HepG2 (cell line): ENCODE measurements around the gene WDR73. TPM values are rescaled to one million over a fixed set of nuclear protein-coding genes. Genes with fewer than 3 reads are reported as not detected.

Experiments
- CAMTA2 ChIP-seq: sonication (generic); formaldehyde crosslinking; IDR thresholded peaks from 2 replicates; pipeline ENCODE4 v1.4.0; 2020; ENCODE audit warnings: mild to moderate bottlenecking, missing genetic modification reagents, borderline replicate concordance
- CBX2 ChIP-seq, 2 experiments: fragments of 200-600 bp in 1 of 2; sonication (generic); formaldehyde crosslinking in 1 of 2; IDR thresholded peaks; 2 replicates each; pipeline versions ENCODE4 v1.7.0 to v1.8.1; 2018 to 2022; ENCODE audit warnings: low read depth in 2 of 2, low read length in 1 of 2, mild to moderate bottlenecking in 1 of 2, missing genetic modification reagents in 1 of 2
- HIC2 ChIP-seq: sonication (generic); formaldehyde crosslinking; IDR thresholded peaks from 2 replicates; pipeline ENCODE4 v1.9.0; 2022; ENCODE audit warnings: low read depth, missing genetic modification reagents
- HNRNPL ChIP-seq: fragments of 200-400 bp; formaldehyde crosslinking; IDR thresholded peaks from 2 replicates; pipeline ENCODE4 v1.6.1; 2017; ENCODE audit warnings: mild to moderate bottlenecking, low read depth, low read length
- MIER3 ChIP-seq: IDR thresholded peaks from 2 replicates; pipeline ENCODE4 v1.6.1; 2016; ENCODE audit warnings: missing compliant biosample characterization, borderline replicate concordance
- MIXL1 ChIP-seq: IDR thresholded peaks from 2 replicates; pipeline ENCODE4 v1.6.1; 2016
- MNT ChIP-seq: fragments of 450-650 bp; IDR thresholded peaks from 2 replicates; pipeline ENCODE4 v1.6.1; 2016
- MTA1 ChIP-seq: sonication (generic); formaldehyde crosslinking; IDR thresholded peaks from 2 replicates; pipeline ENCODE4 v1.4.0; 2020; ENCODE audit warnings: missing genetic modification reagents, mild to moderate bottlenecking, borderline replicate concordance
- NFIB ChIP-seq: sonication (generic); formaldehyde crosslinking; IDR thresholded peaks from 2 replicates; pipeline ENCODE4 v1.9.0; 2021; ENCODE audit warnings: missing genetic modification reagents, mild to moderate bottlenecking, borderline replicate concordance
- ONECUT2 ChIP-seq: sonication (generic); formaldehyde crosslinking; IDR thresholded peaks from 2 replicates; pipeline ENCODE4 v1.4.0; 2020; ENCODE audit warnings: missing genetic modification reagents
- PAF1 ChIP-seq: IDR thresholded peaks from 2 replicates; pipeline ENCODE4 v1.6.1; 2016; ENCODE audit warnings: missing genetic modification reagents, missing compliant biosample characterization
- SMARCE1 ChIP-seq: fragments of 450-650 bp; IDR thresholded peaks from 2 replicates; pipeline ENCODE4 v1.6.1; 2017; ENCODE audit warnings: borderline replicate concordance
- SRSF4 ChIP-seq: fragments of 200-400 bp; formaldehyde crosslinking; IDR thresholded peaks from one replicate; pipeline ENCODE4 v1.6.1; 2018; ENCODE audit warnings: mild to moderate bottlenecking, low read depth, low read length, moderate library complexity; ENCODE audit not compliant: poor library complexity, severe bottlenecking
- TCF12 ChIP-seq, 2 experiments: fragments of 450-650 bp in 1 of 2; sonication (generic) in 1 of 2; formaldehyde crosslinking in 1 of 2; IDR thresholded peaks; 2 replicates each; pipeline versions ENCODE4 v1.6.1 to v1.8.0; 2017 to 2022; ENCODE audit warnings: antibody characterized with exemption in 1 of 2, mild to moderate bottlenecking in 1 of 2, missing genetic modification reagents in 1 of 2, moderate library complexity in 1 of 2
- TCF7 ChIP-seq: sonication (generic); IDR thresholded peaks from 2 replicates; pipeline ENCODE4 v1.6.1; 2016; ENCODE audit warnings: antibody characterized with exemption, low read depth
- TFDP1 ChIP-seq: IDR thresholded peaks from 2 replicates; pipeline ENCODE4 v1.6.1; 2016; ENCODE audit warnings: missing compliant biosample characterization, missing genetic modification reagents, borderline replicate concordance
- TGIF2 ChIP-seq: IDR thresholded peaks from 2 replicates; pipeline ENCODE4 v1.6.1; 2016; ENCODE audit warnings: control low read depth, missing compliant biosample characterization
- ZBTB38 ChIP-seq: sonication (generic); formaldehyde crosslinking; IDR thresholded peaks from 2 replicates; pipeline ENCODE4 v1.5.1; 2020; ENCODE audit warnings: mild to moderate bottlenecking, missing genetic modification reagents
- ZBTB43 ChIP-seq: sonication (generic); formaldehyde crosslinking; conservative IDR thresholded peaks from 2 replicates; pipeline ENCODE4 v1.4.0; 2020; ENCODE audit warnings: missing genetic modification reagents
- ZBTB7A ChIP-seq: sonication (generic); formaldehyde crosslinking; IDR thresholded peaks from 2 replicates; pipeline ENCODE4 v1.8.0; 2022; ENCODE audit warnings: mild to moderate bottlenecking, missing genetic modification reagents
- ZKSCAN1 ChIP-seq: fragments of 150-350 bp; IDR thresholded peaks from 2 replicates; pipeline ENCODE4 v1.6.1; 2014; ENCODE audit warnings: low read length
- ZNF12 ChIP-seq: sonication (generic); formaldehyde crosslinking; IDR thresholded peaks from 2 replicates; pipeline ENCODE4 v1.5.0; 2020; ENCODE audit warnings: missing genetic modification reagents
- ZNF441 ChIP-seq: sonication (generic); formaldehyde crosslinking; IDR thresholded peaks from 2 replicates; pipeline ENCODE4 v1.7.0; 2021; ENCODE audit warnings: missing genetic modification reagents, borderline replicate concordance
- ZNF547 ChIP-seq: sonication (generic); formaldehyde crosslinking; IDR thresholded peaks from 2 replicates; pipeline ENCODE4 v1.5.1; 2020; ENCODE audit warnings: mild to moderate bottlenecking, missing genetic modification reagents
- ZNF556 ChIP-seq: sonication (generic); formaldehyde crosslinking; IDR thresholded peaks from 2 replicates; pipeline ENCODE4 v1.4.0; 2020; ENCODE audit warnings: mild to moderate bottlenecking, missing genetic modification reagents, borderline replicate concordance
- polyA plus RNA-seq, 8 experiments: library from polyadenylated mRNA; depleted of rRNA in 3 of 8; stranded (reverse) in 7 of 8; unstranded in 1 of 8; fragments of >200 nt; fragmentation: Illumina TruSeq in 4 of 8; extraction: Trizol in 4 of 8; gene quantifications; 2 replicates each; pipeline versions ENCODE4 v1.2.1 to v1.2.3, GENCODE V29; 2011 to 2016; ENCODE audit warnings: low read depth in 4 of 8, missing spikeins in 1 of 8, mixed read lengths in 1 of 8; ENCODE audit not compliant: insufficient read depth in 1 of 8
- total RNA-seq, 5 experiments: library from RNA; depleted of rRNA; stranded (reverse); fragments of >200 nt; fragmentation: Illumina TruSeq; extraction: Trizol; gene quantifications; 2 replicates each; pipeline ENCODE4 v1.2.3, GENCODE V29; 2016; ENCODE audit warnings: low read depth in 1 of 5

The WDR73 gene
- total and polyA plus RNA-seq, 2 of the 13 experiments (the other 11 are each of a cell fraction or from before 2014, with no cell fraction given), result 20.0 to 35.5 TPM

GRCh38 chr15:84658080-84658787 lies 4.2 kb upstream of the WDR73 start, which contains the start of gene NMB (continued):
- no peak for TF ChIP-seq TCF12 (IDR thresholded peaks at IDR 0.05)
- TF ChIP-seq TCF12 (CRISPR knock-in tag; IDR thresholded peaks at IDR 0.05), result no peak
- no peak for TF ChIP-seq NFIB (CRISPR knock-in tag)
- TF ChIP-seq SMARCE1, result no peak
- no peak for TF ChIP-seq TCF7
- TF ChIP-seq TGIF2 (CRISPR knock-in tag), result no peak
- no peak for TF ChIP-seq MTA1
- TF ChIP-seq ZKSCAN1, result no peak
- no peak for TF ChIP-seq ZNF556 (CRISPR knock-in tag)
- peak; percentile 95 for TF ChIP-seq HNRNPL
- no peak for TF ChIP-seq PAF1 (CRISPR knock-in tag)
- TF ChIP-seq ZBTB7A (CRISPR knock-in tag), result no peak
- TF ChIP-seq ZNF441 (CRISPR knock-in tag), result peak; percentile 45; the same call in 1 of the 2 replicates
- no peak for TF ChIP-seq CBX2 (IDR thresholded peaks at IDR 0.05; ENCODE audit: low read depth, low read length)
- no peak for TF ChIP-seq CBX2 (CRISPR knock-in tag; IDR thresholded peaks at IDR 0.05; ENCODE audit: low read depth)
- TF ChIP-seq MIER3 (CRISPR knock-in tag), result no peak
- no peak for TF ChIP-seq SRSF4
- no peak; the same call in 1 of the 2 replicates for TF ChIP-seq ZBTB38 (CRISPR knock-in tag)
- TF ChIP-seq HIC2 (CRISPR knock-in tag), result peak; percentile 53; the same call in 1 of the 2 replicates
- TF ChIP-seq CAMTA2 (CRISPR knock-in tag), result no peak
- no peak for TF ChIP-seq MIXL1 (CRISPR knock-in tag)
- no peak for TF ChIP-seq ZNF12
- TF ChIP-seq TFDP1 (CRISPR knock-in tag), result peak; percentile 51; the same call in 1 of the 2 replicates
- peak; percentile 41; the same call in 1 of the 2 replicates for TF ChIP-seq ZNF547
- no peak for TF ChIP-seq ZBTB43 (CRISPR knock-in tag)
- TF ChIP-seq MNT, result no peak
- TF ChIP-seq ONECUT2, result no peak
